Hematopoietic multipotent progenitor cell (in vitro differentiated cells): ENCODE measurements around the gene MRTFA. TPM values are rescaled to one million over a fixed set of nuclear protein-coding genes. Genes with fewer than 3 reads are reported as not detected.

Experiments
- DNase-seq, 3 donors: peaks; one replicate each; pipeline ENCODE4 v3.0.0-alpha.2; 2011 to 2015; ENCODE audit warnings: low read depth in 2 of 3, low spot score in 2 of 3
- total RNA-seq: library from RNA; depleted of rRNA; stranded (reverse); fragments of >200 nt; gene quantifications from one replicate; pipeline ENCODE4 v1.2.3, GENCODE V29; 2012

MRTFA gene
- total RNA-seq, 1 donor: 84.3 TPM

DNA sequence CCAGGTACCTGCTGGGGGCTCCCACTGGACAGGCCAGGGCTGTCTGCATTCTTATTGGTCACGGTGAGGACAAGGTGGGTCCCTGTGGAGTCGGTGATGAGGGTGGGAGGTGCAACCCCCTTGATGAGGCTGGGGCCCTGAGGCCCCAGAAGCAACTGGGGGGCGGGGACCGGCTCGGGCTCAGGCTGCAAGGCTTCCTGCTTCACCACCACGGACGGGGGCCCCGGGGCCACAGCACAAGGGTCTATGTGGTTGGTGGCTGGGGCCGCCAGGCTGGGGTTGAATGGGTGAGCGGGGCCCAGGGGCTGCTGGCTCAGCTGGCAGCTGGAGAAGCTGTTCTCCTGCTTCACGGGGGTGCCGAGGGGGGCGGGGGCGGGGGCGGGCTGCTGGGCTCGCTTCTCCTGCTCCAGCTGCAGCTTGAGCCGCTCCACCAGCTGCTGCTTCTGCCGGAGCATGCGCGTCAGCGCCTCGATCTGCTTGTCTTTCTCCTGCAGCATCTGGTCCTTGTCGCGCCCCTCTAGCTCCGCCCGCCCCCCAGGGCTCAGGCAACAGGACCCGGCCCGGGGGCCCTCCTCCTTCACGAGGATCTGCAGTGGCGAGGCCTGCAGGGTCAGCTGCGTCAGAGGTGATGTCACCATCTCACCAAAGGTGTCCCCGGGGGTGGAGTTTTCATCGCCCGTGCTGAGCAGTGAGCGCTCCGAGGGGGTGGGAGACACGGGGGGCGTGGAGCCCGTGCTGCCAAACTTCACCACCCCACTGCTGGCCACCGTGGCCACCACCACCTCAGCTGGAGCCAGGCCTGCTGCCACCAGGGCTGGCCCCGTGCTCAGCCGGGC lies 217.9 kb downstream of the MRTFA start:
- DNase-seq: no peak

DNA sequence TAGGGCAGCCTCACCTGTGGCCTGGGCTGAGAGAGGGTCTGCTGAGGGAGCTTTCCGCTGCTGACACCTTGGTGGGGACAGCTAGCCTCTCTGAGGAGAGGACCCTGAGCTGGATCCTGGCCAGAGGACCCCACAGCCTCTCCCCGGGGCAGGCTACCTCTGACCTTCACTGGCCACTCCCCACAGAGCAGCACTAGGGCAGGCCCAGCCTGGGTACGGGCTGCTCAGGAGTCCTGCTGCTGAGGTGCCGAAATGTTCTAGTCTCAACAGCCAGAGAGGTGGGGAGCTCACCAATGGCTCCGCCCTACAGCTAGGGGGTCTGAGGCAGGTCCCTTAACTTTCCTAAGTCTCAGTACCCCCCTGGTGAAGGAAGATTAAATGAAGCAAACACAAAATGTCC lies 218.6 kb downstream of the MRTFA start:
- DNase-seq: no peak

DNA sequence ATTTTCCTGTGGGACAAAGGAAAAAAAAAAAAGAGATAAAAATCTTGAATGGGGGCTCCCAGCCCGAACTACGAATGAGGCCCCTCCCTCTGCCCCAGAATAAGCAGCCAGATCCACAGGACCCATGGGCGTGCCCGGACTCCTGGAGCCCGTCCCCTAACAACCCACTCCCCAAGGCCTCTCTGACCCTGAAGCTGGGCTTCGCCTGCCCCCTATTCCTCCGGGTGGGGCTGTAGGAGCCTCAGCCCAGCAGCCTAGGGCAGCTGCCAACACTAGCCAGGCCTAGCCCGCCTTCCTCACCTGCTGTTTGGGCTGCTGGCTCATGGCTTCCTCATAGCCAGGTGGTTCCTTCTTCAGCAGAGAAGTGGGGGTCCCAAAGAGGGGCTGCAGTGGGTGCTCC lies 219.5 kb downstream of the MRTFA start:
- no peak for DNase-seq

DNA sequence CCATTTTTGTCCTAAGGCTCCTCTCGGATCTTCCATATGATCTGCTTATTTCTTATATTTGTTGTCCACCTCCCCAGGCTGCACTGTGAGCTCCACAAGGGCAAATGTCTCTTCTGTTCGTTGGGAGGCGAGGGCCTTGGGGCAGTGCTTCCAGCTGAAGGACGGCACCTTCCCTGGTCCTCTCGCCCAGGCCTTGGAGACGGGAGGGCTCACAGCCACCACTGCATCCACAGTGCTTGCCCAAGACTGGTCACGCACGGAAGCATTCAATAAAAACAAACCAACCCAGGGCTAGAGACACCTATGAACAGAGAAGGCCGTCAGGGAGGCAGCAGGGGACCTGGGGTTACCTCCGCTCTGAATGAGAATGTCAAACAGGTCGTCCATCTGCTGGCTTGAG lies 219.9 kb downstream of the MRTFA start:
- no peak for DNase-seq

DNA sequence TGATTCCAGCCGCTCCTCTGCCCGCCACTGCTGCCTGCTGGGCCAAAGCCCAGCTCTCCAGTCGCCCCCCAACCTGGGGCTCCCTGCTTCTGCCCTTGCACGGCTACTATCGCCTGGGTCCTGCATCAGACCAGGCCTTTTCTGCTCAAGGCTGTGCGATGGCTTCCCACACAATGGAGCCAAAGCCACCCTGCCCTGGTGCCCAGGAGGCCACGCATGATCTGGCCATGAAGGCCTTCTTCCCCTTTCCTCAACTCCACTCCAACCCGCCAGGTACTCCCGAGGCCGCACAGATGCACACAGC lies 220.3 kb downstream of the MRTFA start:
- DNase-seq: no peak

DNA sequence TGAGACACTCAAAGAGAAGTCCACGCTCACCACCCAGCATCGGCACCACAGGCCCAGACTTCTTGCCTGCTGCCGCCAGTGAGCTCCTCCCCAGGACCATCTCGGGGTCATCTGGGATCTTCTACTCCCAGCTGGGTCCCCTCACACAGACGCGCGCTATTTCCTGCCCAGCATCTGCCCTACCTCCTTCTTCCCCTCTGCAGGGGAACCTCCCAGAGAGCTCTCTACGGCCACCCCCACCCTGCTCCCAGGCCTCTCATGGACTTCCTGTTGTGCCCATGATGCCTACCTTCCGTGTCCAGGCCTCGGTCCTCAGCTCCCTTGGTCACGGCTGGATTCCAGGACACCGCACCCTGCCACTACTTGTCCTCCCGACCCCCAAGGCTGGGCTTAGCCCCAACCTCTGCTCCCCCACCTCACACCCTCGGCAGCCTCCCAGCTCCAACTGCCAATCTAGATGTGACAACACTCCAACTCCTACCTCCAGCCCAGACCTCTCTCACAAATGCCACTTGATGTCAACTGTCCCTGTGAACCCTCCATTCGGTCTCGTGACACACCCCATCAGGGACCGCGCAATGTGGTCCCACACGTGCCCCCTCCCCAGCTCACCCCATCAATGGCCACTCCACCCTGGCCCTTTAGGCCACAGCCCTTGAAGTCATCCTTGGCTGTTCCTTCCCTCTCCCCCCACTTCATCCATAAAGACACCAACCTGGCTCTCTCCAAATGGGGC lies 220.8 kb downstream of the MRTFA start:
- DNase-seq: peak in 1 of 3 donors; percentile 38

DNA sequence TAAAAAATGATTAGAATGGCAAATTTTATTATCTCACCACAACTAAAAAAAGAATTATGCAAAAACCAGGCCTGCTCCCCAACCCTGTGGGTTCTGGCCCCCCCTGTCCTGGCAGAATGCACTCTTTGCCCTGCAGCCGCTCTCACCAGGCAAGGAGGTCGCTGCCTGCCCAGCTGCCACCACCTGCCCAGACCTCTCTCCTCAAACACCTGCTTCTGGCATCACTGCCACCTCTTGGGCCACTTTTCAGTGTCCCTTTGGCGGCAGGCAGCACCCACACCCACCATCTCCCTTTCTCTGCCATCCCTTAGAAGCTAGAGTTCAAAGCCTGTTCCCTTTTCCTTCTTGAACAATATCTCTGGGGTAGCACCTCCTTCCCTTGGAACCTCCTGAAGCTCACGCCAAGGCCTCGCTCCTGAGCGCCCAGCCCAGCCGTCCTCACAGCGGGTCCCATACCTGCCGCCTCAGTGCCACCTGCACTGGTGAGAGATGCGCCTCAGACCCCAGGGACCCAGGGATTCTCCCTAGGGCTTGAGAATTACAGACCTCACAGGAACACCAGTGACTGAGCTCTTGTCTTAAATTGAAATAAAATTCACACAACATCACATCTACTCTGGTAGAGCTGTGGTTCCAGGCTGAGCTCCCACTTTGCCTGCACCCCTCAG lies 221.5 kb downstream of the MRTFA start:
- DNase-seq: no peak

DNA sequence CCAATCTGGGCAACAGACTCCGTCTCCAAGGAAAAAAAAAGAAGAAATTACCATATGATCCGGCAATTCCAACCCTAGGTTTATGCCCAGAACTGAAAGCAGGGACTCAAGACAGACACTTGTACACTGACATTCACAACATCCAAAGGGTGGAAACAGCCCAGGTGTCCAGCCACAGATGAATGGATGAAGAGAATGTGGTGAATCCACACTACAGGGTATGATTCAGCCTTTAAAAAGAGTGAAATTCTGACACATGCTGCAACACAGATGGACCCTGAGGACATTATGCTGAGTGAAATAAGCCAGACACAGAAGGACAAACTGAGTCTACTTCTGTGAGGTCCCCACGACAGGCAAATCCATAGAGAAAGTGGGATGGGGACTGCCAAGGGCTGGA lies 222.2 kb downstream of the MRTFA start:
- DNase-seq: no peak

DNA sequence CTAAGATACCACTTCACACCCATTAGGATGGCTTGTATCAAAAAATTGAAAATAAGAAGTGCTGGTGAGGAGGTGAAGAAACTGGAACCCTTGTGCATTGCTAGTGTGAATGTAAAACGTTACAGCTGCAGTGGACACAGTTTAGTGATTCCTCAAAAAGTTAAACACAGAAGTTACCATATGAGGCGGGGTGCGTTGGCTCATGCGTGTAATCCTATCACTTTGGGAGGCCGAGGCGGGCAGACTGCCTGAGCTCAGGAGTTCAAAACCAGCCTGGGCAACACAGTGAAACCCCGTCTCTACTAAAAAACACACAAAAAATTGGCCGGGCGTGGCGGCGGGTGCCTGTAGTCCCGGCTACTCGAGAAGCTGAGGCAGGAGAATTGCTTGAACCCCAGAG lies 222.6 kb downstream of the MRTFA start:
- no peak for DNase-seq

DNA sequence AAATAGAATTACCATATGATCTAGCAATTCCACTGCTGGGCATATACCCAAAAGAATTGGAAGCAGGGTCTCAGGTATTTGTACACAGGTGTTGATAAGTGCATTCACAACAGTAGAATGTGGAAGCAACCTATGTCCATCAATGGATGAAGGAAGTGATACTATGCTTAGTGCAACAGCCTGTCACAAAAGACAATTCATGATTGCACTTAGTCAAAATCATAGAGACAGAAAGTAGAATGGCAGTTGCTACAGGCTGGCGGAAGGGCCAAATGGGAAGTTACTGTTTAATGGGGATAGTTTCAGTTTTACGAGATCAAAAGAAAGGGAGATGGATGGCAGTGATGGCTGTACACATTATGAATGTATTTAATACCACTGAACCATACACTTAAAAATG lies 224.1 kb downstream of the MRTFA start:
- DNase-seq: no peak

DNA sequence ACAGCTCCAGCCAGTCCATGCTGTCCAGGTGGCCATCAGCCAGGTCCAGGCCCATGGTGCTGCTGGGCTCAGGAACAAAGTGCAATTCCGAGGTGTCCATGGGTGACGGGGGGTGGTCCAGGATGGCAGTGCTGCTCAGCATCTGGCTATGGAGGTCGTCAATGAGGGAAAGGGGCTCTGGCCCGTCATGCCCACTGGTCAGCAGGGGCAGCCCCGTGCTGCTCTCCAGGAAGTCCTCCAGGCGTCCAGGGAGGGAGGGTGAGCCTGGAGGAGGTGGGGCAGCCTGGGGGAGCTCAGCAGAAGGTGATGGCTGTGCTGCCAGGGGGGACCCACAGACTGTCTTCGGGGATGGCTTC lies 225.0 kb downstream of the MRTFA start:
- no peak for DNase-seq

DNA sequence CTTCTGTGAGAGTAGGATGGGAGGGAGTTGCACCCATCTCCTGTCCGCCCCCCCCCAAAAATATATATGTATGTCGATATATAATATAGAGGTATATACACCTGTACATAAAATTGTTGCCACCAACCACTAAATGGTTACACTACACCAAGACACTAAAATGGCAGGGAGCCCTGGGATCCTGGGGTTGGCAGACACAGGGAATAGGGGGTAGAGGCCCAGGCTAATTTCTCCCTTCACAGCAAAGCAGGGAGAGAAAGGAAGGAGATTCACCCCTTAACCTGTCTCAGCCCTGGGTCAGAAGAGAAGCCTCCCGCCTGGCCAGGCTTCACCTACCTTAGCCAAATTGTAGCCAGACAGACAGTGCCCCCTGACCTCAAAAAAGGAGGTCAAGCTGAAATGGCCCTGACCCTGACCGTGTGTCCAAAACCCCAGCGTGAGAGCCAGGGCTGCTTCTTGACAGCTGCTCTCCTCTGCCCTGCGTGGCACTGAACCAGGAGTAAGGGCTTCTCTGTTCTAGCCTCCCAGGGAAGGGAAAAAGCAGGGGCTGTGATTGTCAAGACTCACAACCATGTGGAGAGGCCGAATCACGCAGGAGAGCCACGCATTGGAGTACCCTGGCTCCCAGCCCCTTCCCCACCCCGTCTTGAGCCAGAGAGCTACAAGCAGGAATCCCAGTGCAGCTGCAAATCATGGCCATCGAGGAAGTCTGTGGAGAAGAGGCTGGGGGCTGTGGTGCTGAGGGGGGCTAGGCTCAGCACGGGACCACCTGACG lies 225.6 kb downstream of the MRTFA start:
- DNase-seq: no peak

DNA sequence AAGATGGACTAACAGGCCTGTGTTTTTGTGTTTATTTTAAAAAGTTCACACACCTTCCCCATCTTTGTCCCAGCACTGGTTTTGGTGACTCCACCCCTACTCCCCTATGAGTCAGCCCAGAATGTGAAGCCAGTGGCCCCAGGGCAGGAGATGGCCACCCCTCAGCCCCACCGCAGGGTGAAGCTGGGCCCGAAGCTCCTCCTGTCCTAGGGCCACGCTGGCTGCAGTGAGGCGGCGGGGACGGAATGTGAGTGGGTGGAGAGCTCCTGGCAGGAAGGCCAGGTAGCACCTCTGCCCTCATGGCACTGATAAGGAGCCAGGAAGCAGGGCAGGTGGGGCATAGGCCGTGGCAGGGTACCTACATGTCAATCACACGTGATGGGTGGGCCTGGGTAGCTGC lies 226.2 kb downstream of the MRTFA start:
- DNase-seq: no peak

DNA sequence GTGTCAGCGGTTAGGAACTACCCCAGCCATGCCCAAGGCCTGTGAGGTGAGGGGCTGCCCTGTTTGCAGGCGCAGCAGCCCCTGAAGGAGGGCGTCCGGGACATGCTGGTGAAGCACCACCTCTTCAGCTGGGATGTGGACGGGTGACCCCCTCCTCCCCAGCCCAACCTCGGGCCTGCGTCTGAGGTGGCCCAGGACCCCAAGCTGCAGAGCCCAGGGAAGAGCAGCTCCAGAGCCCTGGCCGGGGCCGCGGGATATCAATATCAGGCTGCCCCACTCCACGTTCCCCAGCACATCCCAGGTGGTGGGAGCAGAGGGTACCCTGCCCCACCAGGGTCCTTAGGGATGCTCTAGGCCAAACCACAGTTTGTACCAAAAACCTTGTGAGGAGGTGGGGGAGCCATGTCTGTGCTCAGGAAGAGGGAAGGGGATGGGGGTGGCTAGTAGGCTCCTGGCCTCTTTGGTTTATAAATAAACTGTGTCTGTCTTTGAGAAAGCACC lies 226.9 kb downstream of the MRTFA start:
- no peak for DNase-seq

DNA sequence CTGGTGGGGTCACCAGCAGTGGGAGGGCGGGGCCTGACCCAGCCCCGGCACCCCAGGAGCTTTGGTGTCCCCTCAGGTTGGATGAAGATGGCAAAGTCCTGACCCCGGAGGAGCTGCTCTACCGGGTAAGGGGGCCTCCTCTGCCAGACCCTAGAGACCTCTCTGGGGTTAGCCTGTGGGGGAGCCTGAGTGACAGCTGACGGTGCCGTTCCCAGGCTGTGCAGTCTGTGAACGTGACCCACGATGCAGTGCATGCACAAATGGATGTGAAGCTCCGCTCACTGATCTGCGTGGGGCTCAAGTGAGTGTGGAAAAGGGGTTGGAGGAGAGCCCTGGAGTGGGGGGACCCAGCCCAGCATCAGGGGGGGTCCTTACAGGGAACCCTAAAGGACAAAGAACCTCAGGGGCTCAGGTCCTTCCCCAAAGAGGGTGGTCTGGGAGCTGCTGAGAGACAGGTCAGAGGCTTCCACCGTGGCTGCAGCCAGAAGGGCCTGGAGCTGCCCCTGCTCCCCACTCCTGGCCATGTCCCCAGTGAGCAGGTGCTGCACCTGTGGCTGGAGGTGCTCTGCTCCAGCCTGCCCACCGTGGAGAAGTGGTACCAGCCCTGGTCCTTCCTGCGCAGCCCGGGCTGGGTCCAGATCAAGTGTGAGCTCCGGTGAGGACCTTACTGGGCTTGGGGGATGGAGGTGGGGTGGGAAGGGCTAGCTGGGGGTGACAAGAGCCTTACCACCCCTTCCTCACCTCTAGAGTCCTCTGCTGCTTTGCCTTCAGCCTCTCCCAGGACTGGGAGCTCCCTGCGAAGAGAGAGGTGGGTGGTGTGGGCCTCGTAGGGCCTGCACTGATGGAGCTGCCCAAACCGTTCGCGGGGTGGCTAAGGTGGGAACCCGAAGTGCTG lies 227.6 kb downstream of the MRTFA start:
- no peak for DNase-seq

DNA sequence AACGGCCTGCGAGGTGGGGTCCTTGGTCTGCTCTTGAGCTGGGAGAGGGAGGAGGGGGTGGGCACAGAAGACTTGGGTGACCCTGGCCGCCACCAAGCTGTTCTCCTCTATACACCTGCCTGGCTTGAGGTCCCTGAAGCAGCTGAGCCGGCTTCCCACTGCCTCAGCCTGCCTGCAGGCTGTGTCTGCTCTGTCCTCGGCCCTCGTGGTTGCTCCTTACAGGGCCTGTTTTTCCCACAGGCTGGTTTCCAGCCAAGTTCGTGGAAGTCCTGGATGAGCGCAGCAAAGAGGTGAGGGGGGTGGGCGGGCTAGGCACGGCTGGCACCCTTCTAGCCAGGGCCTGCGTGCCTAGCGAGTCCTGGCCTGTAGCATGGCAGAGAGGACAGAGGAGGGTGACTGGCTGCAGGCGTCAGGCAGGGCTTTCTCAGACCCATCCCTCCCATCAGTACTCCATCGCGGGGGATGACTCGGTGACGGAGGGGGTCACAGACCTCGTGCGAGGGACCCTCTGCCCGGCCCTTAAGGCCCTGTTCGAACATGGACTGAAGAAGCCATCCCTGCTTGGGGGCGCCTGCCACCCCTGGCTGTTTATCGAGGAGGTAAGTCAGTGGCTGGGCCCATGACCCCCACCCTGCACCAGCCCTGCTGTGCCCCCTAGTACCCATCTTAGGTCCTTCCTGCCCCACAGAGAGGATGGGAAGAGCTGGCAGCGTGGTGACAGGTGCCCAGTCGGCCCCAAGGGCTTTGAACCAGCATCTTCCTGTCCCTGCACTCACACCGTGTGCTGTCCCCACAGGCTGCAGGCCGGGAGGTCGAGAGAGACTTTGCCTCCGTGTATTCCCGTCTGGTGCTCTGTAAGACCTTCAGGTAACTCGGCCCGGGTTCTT lies 228.4 kb downstream of the MRTFA start:
- no peak for DNase-seq

DNA sequence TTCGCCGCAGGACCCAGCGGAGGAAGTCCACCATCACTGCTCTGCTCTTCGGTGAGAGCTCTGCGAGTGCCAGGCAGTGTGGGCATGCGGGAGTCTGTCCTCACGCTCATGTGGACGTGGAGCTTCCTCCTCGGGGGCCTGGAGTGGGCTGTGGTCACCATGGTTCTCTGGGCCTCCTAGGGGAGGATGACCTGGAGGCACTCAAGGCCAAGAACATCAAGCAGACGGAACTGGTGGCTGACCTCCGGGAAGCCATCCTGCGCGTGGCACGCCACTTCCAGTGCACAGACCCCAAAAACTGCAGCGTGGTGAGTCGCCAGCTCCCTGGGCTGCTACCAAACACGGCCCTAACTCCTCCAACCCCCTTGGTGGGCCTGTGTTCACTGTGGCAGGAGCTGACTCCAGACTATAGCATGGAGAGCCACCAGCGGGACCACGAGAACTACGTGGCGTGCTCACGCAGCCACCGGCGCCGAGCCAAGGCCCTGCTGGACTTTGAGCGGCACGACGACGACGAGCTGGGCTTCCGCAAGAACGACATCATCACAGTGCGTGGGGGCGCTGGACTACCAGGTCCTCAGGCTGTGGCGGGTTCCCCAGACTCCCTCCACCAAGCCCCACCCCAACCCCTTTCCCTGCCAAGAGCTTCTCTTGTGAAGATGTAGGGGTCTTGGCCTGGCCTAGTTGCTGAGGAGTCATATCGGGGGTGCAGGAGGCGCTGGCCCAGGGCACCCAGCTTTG lies 229.3 kb downstream of the MRTFA start:
- no peak for DNase-seq
